ENCODE measurements around the gene LEPROT. TPM values are rescaled to one million over a fixed set of nuclear protein-coding genes. Genes with fewer than 3 reads are reported as not detected.

LEPROT gene
- total RNA-seq, 1 donor from 2014 or later, result 56.0 TPM

GRCh38 chr1:65434760-65435159 is 14.3 kb downstream of the LEPROT start:
- no peak overlapping the region for H3K4me3 Mint-ChIP-seq (ENCODE audit: unreplicated experiment)
- DNase-seq, result no peak

GRCh38 chr1:65435987-65436386 is 15.5 kb downstream of the LEPROT start:
- H3K27me3 Mint-ChIP-seq (ENCODE audit: unreplicated experiment), result no peaks in the 10 kb centered on the region
- H3K4me3 Mint-ChIP-seq (ENCODE audit: unreplicated experiment), result no peak overlapping the region
- H3K9me3 Mint-ChIP-seq (ENCODE audit: unreplicated experiment), result peaks cover 4% of the 10 kb centered on the region
- peaks cover 11% of the 10 kb centered on the region for H3K4me1 Mint-ChIP-seq (ENCODE audit: low read depth, unreplicated experiment)
- H3K36me3 Mint-ChIP-seq (ENCODE audit: unreplicated experiment), result no peaks in the 10 kb centered on the region
- TF ChIP-seq, protein P1, sequence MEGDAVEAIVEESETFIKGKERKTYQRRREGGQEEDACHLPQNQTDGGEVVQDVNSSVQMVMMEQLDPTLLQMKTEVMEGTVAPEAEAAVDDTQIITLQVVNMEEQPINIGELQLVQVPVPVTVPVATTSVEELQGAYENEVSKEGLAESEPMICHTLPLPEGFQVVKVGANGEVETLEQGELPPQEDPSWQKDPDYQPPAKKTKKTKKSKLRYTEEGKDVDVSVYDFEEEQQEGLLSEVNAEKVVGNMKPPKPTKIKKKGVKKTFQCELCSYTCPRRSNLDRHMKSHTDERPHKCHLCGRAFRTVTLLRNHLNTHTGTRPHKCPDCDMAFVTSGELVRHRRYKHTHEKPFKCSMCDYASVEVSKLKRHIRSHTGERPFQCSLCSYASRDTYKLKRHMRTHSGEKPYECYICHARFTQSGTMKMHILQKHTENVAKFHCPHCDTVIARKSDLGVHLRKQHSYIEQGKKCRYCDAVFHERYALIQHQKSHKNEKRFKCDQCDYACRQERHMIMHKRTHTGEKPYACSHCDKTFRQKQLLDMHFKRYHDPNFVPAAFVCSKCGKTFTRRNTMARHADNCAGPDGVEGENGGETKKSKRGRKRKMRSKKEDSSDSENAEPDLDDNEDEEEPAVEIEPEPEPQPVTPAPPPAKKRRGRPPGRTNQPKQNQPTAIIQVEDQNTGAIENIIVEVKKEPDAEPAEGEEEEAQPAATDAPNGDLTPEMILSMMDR (IDR thresholded peaks at IDR 0.05; ENCODE audit: partially characterized antibody, unreplicated experiment), result no peak
- no peak for DNase-seq
- H3K27ac Mint-ChIP-seq (ENCODE audit: unreplicated experiment), result no peak overlapping the region

More at GRCh38 chr1:65434760-65435159, 14.3 kb downstream of the LEPROT start:
- Mint-ChIP-seq H3K9me3 (ENCODE audit: unreplicated experiment) (peaks cover 4% of the 10 kb centered on the region), H3K27me3 (ENCODE audit: unreplicated experiment) (no peaks in the 10 kb centered on the region), H3K27ac (ENCODE audit: unreplicated experiment) (no peak overlapping the region), H3K36me3 (ENCODE audit: unreplicated experiment) (no peaks in the 10 kb centered on the region), H3K4me1 (ENCODE audit: low read depth, unreplicated experiment) (peaks cover 3% of the 10 kb centered on the region)
- TF ChIP-seq, protein P1 (IDR thresholded peaks at IDR 0.05; ENCODE audit: partially characterized antibody, unreplicated experiment), result no peak

- TF ChIP-seq, protein P1 (IDR thresholded peaks at IDR 0.05; ENCODE audit: partially characterized antibody, unreplicated experiment), result no peak
- H3K27me3 Mint-ChIP-seq (ENCODE audit: unreplicated experiment), result no peaks in the 10 kb centered on the region
- H3K9me3 Mint-ChIP-seq (ENCODE audit: unreplicated experiment), result peaks cover 4% of the 10 kb centered on the region
- DNase-seq, result no peak
- peaks cover 16% of the 10 kb centered on the region for H3K4me1 Mint-ChIP-seq (ENCODE audit: low read depth, unreplicated experiment)
- no peak overlapping the region for H3K27ac Mint-ChIP-seq (ENCODE audit: unreplicated experiment)
- H3K4me3 Mint-ChIP-seq (ENCODE audit: unreplicated experiment), result no peak overlapping the region
- H3K36me3 Mint-ChIP-seq (ENCODE audit: unreplicated experiment), result no peaks in the 10 kb centered on the region
Measured at GRCh38 chr1:65437616-65438015, 17.1 kb downstream of the LEPROT start.

GRCh38 chr1:65440322-65440900 is 19.9 kb downstream of the LEPROT start:
- Mint-ChIP-seq H3K36me3 (ENCODE audit: unreplicated experiment) (no peaks in the 10 kb centered on the region), H3K27ac (ENCODE audit: unreplicated experiment) (peak overlapping the region; percentile 53), H3K27me3 (ENCODE audit: unreplicated experiment) (no peaks in the 10 kb centered on the region), H3K4me1 (ENCODE audit: low read depth, unreplicated experiment) (peaks cover 16% of the 10 kb centered on the region), H3K4me3 (ENCODE audit: unreplicated experiment) (no peak overlapping the region), H3K9me3 (ENCODE audit: unreplicated experiment) (peaks cover 4% of the 10 kb centered on the region)
- TF ChIP-seq, protein P1 (IDR thresholded peaks at IDR 0.05; ENCODE audit: partially characterized antibody, unreplicated experiment), result no peak
- no peak for DNase-seq

- no peaks in the 10 kb centered on the region for H3K36me3 Mint-ChIP-seq (ENCODE audit: unreplicated experiment)
- no peaks in the 10 kb centered on the region for H3K27me3 Mint-ChIP-seq (ENCODE audit: unreplicated experiment)
- peaks cover 4% of the 10 kb centered on the region for H3K9me3 Mint-ChIP-seq (ENCODE audit: unreplicated experiment)
- H3K4me3 Mint-ChIP-seq (ENCODE audit: unreplicated experiment), result no peak overlapping the region
- DNase-seq, result no peak
- TF ChIP-seq, protein P1 (IDR thresholded peaks at IDR 0.05; ENCODE audit: partially characterized antibody, unreplicated experiment), result no peak
- H3K27ac Mint-ChIP-seq (ENCODE audit: unreplicated experiment), result no peak overlapping the region
- H3K4me1 Mint-ChIP-seq (ENCODE audit: low read depth, unreplicated experiment), result peaks cover 16% of the 10 kb centered on the region
Measured at GRCh38 chr1:65440915-65441314, 20.4 kb downstream of the LEPROT start.

Measured in glutamatergic neuron (in vitro differentiated cells).